GM12872 (cell line): Measurements from ENCODE around the gene MT1A.

Experiments
- CTCF ChIP-seq: IDR thresholded peaks from 3 replicates; pipeline ENCODE4 v1.5.1; 2011; ENCODE audit warnings: low read depth, mild to moderate bottlenecking, low read length, moderate library complexity; ENCODE audit not compliant: insufficient read depth

MT1A gene

GRCh38 chr16:56653218-56653617 is 14.8 kb downstream of the MT1A start:
- no peak for TF ChIP-seq CTCF

DNA sequence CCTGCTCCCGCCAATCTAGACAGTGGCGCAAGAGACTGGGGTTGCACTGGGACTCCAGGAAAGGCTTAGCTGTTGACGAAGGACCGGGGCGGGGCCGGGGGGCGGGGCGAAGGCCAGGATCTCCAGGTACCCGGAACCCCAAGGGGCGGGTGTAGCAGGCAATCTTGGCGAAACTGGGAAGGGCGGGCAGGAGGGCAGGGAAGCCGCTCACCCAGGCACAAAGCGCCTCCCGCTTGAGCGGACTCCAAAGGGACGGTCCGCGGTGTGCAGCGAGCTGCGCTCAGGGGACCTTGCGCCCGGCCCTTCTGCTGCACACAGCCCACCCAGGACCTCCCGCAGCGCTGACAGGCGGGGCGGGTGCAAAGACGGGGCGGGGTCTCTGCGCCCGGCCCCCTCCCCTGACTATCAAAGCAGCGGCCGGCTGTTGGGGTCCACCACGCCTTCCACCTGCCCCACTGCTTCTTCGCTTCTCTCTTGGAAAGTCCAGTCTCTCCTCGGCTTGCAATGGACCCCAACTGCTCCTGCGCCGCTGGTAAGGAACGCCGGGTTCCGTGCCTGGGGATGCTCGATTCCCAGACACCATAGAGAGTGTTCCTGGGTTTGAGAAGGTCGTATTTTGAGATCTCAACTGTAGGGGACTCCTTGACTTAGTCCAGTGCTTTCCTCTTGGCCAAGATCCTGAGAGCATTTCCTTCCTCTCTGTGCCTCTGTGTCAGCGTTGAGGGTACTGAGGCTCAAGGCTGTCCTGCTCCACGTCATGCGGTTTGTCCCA is 19.3 kb downstream of the MT1A start, which contains the start of gene MT1F:
MT1F (plus strand) TSS at position 405 of the 772 bp plus-strand sequence; CDS start at position 505, 100 bp downstream.
- TF ChIP-seq CTCF: no peak

- no peak for TF ChIP-seq CTCF
These were observed 19.9 kb downstream of the MT1A start for GRCh38 chr16:56658327-56658875.

DNA sequence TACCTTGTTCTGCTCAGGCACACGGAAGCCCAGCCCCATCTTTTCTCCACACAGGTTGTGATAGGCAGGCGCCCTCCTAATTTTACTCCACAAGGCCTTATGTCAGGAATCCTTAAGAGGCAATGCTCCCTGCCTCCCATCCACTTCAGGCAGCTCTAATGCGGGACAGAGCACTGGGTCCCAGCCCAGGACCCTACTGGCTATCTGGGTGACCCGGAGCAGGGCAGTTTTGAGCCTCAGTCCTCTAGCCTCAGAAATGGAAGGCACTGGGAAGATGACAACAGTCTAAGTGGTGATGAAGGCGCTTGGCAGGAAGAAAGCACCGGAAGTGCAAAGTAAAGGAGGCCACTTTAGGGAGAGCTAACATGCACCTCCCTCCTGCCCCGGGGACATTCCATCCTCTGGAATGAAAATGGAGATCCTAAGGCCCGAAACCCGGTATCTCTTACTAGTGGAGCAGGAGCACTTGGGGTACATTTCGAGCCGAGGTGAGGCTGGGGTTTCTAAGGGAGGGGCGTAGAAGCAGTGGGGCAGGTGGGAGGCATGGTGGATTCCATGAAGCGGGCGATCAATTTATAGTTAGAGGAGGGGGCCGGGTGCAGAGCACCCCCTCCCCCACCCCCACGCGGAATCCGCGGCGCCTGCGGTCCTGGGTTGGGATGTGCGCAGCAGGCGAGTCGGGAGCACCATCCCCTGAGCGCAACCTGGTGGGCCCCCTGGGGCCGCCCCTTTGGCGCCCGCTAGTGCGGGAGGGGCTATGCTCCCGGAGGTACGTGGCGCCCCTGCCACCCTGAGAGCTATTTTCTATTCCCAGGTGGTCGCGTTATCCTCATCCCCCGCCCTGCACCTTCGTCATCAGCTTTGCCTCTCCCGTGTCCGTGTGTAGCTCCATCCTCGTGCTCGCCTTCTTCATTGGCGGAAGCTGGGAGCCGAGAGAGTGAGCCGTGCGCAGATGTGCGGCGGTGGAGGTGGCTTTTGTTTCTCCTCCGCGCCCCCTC is 24.2 kb downstream of the MT1A start:
- TF ChIP-seq CTCF: no peak

DNA sequence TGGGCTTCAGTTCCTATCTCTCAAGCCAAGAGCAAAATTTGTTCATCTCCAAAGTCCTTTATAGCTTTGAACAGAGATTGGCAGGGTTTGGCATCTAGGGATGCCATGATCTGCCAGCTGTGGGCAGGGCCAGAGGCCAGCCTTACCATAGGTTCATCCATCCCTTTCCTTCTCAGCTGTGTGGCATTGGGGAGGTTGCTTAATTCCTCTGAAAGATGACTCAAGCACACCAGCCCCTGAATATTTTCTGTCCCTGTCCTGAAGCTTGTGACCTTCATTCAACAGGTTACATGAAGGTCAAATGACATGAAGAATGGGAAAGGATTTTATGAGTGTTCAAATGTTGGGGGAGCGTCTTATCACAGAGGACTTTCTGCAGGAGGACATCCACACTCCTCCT is 26.0 kb downstream of the MT1A start:
- TF ChIP-seq CTCF: no peak

- TF ChIP-seq CTCF: no peak
These were observed 29.4 kb downstream of the MT1A start, which contains the start of gene MT1G for GRCh38 chr16:56667581-56668571. TSS of gene MT1G (minus strand) at chr16:56668065. CDS start at chr16:56667993, 72 bp downstream.
